ENCODE measurements around the gene GPR35. TPM values are rescaled to one million over a fixed set of nuclear protein-coding genes. Genes with fewer than 3 reads are reported as not detected.

Gene GPR35
- total RNA-seq, 1 experiment from 2014 or later, result 2.7 TPM

DNA sequence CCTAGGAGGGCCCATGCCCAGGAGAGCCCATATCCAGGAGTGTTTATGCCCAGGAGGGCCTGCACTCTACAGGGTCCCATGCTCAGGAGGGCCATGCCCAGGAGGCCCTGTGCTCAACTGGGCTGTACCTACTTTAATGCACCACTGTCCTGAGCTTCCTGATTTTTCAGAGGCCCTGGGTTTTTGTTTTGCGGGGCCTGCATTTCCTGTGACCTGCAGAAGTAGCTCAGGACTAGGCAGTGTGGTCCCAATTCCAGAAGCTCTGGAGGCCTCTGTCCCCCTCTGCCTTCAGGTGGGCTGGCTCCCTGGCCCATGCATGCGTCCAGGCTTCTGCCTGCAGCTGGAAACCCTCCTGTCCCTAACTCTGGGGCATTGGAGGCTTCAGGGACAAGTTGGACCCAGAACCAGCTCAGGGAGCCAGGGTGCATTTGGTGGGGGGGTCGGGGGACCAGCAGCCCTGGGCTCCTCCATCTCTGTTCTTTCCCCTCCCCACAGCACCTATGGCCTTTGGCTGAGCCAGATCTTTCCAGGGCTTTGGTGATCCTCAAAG, 10.8 kb downstream of the GPR35 start:
- intact Hi-C loops (cut with micrococcal nuclease; ENCODE audit: unreplicated experiment), result no loop called here

GRCh38 chr2:240636563-240637115, 11.4 kb downstream of the GPR35 start:
- Histone ChIP-seq H3K4me1 (ENCODE audit: insufficient read depth, low read length, poor library complexity, severe bottlenecking) (no peaks in the 10 kb centered on the region), H3K27me3 (replicated peaks; ENCODE audit: insufficient read depth, low read depth, low read length, poor library complexity) (peaks cover 9% of the 10 kb centered on the region), H3K9me3 (ENCODE audit: low read depth, low read length, poor library complexity, severe bottlenecking) (no peaks in the 10 kb centered on the region), H3K36me3 (ENCODE audit: insufficient read depth, low read length, poor library complexity, severe bottlenecking) (no peaks in the 10 kb centered on the region), H3K4me3 (ENCODE audit: low read depth, low read length, poor library complexity, severe bottlenecking) (no peak overlapping the region), H3K27ac (ENCODE audit: low read depth, low read length, poor library complexity, severe bottlenecking) (no peak overlapping the region)
- TF ChIP-seq CTCF (conservative IDR thresholded peaks at IDR 0.05; ENCODE audit: low read depth, low read length) (no peak), EZH2 (IDR thresholded peaks at IDR 0.05; ENCODE audit: borderline replicate concordance, low read depth, low read length, poor library complexity, severe bottlenecking) (no peak)
- ChIA-PET CTCF (no interaction called here), POLR2A (ENCODE audit: low non-redundant PET) (no interaction called here)
- DNase-seq (ENCODE audit: low spot score), result no peak
- no TSS peak for BruUV-seq (replicated peaks)
- intact Hi-C loops (cut with micrococcal nuclease; ENCODE audit: unreplicated experiment), result no loop called here

More for the DNA sequence above, 10.8 kb downstream of the GPR35 start:
- Histone ChIP-seq H3K36me3 (ENCODE audit: insufficient read depth, low read length, poor library complexity, severe bottlenecking) (no peaks in the 10 kb centered on the region), H3K27me3 (replicated peaks; ENCODE audit: insufficient read depth, low read depth, low read length, poor library complexity) (peaks cover 9% of the 10 kb centered on the region), H3K9me3 (ENCODE audit: low read depth, low read length, poor library complexity, severe bottlenecking) (no peaks in the 10 kb centered on the region), H3K4me1 (ENCODE audit: insufficient read depth, low read length, poor library complexity, severe bottlenecking) (no peaks in the 10 kb centered on the region), H3K4me3 (ENCODE audit: low read depth, low read length, poor library complexity, severe bottlenecking) (no peak overlapping the region), H3K27ac (ENCODE audit: low read depth, low read length, poor library complexity, severe bottlenecking) (no peak overlapping the region)
- ChIA-PET POLR2A (ENCODE audit: low non-redundant PET) (interaction anchor here (0.7 kb wide), 1 partner anchor 339 kb away, joined by 3 read pairs; no protein-coding TSS in a partner anchor), CTCF (no interaction called here)
- TF ChIP-seq EZH2 (IDR thresholded peaks at IDR 0.05; ENCODE audit: borderline replicate concordance, low read depth, low read length, poor library complexity, severe bottlenecking) (no peak), CTCF (conservative IDR thresholded peaks at IDR 0.05; ENCODE audit: low read depth, low read length) (no peak)
- BruUV-seq (replicated peaks), result no TSS peak
- no peak for DNase-seq (ENCODE audit: low spot score)

- Histone ChIP-seq H3K27ac (ENCODE audit: low read depth, low read length, poor library complexity, severe bottlenecking) (no peak overlapping the region), H3K4me3 (ENCODE audit: low read depth, low read length, poor library complexity, severe bottlenecking) (no peak overlapping the region), H3K27me3 (replicated peaks; ENCODE audit: insufficient read depth, low read depth, low read length, poor library complexity) (peaks cover 9% of the 10 kb centered on the region), H3K4me1 (ENCODE audit: insufficient read depth, low read length, poor library complexity, severe bottlenecking) (no peaks in the 10 kb centered on the region), H3K9me3 (ENCODE audit: low read depth, low read length, poor library complexity, severe bottlenecking) (no peaks in the 10 kb centered on the region), H3K36me3 (ENCODE audit: insufficient read depth, low read length, poor library complexity, severe bottlenecking) (no peaks in the 10 kb centered on the region)
- POLR2A ChIA-PET (ENCODE audit: low non-redundant PET), result no interaction called here
- no peak for DNase-seq (ENCODE audit: low spot score)
- intact Hi-C loops (cut with micrococcal nuclease; ENCODE audit: unreplicated experiment), result no loop called here
- CTCF ChIA-PET, result no interaction called here
- TF ChIP-seq CTCF (conservative IDR thresholded peaks at IDR 0.05; ENCODE audit: low read depth, low read length) (no peak), EZH2 (IDR thresholded peaks at IDR 0.05; ENCODE audit: borderline replicate concordance, low read depth, low read length, poor library complexity, severe bottlenecking) (no peak)
- no TSS peak for BruUV-seq (replicated peaks)
Measured at GRCh38 chr2:240637116-240637900, 12.0 kb downstream of the GPR35 start.
